Hepatocyte (in vitro differentiated cells): ENCODE data around the gene SHROOM3. TPM values are rescaled to one million over a fixed set of nuclear protein-coding genes. Genes with fewer than 3 reads are reported as not detected.

Experiments used
- DNase-seq: peaks from one replicate; pipeline ENCODE4 v3.0.0-alpha.2; 2016; ENCODE audit warnings: low spot score
- H2AFZ ChIP-seq: fragments of 200-600 bp; sonication (generic); 2 replicates; pipeline ENCODE4 v1.6.0; 2016; ENCODE audit warnings: antibody characterized with exemption, mild to moderate bottlenecking
- H3K27ac ChIP-seq: fragments of 200-600 bp; sonication (generic); 2 replicates; pipeline ENCODE4 v1.5.1; 2016; ENCODE audit warnings: mild to moderate bottlenecking
- H3K27me3 ChIP-seq: fragments of 200-600 bp; sonication (generic); 2 replicates; pipeline ENCODE4 v1.6.1; 2016
- H3K36me3 ChIP-seq: fragments of 200-600 bp; sonication (generic); replicated peaks from 2 replicates; pipeline ENCODE4 v1.5.1; 2016; ENCODE audit warnings: low read depth; ENCODE audit not compliant: insufficient read depth
- H3K4me1 ChIP-seq: fragments of 200-600 bp; sonication (generic); 2 replicates; pipeline ENCODE4 v1.5.1; 2016; ENCODE audit warnings: mild to moderate bottlenecking, moderate library complexity; ENCODE audit not compliant: insufficient read depth
- H3K4me2 ChIP-seq: fragments of 200-600 bp; sonication (generic); 2 replicates; pipeline ENCODE4 v1.6.0; 2016
- H3K4me3 ChIP-seq: fragments of 200-600 bp; sonication (generic); 2 replicates; pipeline ENCODE4 v1.5.1; 2016; ENCODE audit warnings: mild to moderate bottlenecking
- H3K79me2 ChIP-seq: fragments of 200-600 bp; sonication (generic); 2 replicates; pipeline ENCODE4 v1.6.0; 2017; ENCODE audit warnings: mild to moderate bottlenecking
- H3K9me2 ChIP-seq: fragments of 200-600 bp; sonication (generic); replicated peaks from 2 replicates; pipeline ENCODE4 v1.6.0; 2017; ENCODE audit warnings: mild to moderate bottlenecking; ENCODE audit not compliant: insufficient read depth
- H3K9me3 ChIP-seq: fragments of 200-600 bp; sonication (generic); 2 replicates; pipeline ENCODE4 v1.5.1; 2016; ENCODE audit warnings: low read depth, mild to moderate bottlenecking
- H4K20me1 ChIP-seq: fragments of 200-600 bp; sonication (generic); 2 replicates; pipeline ENCODE4 v1.6.0; 2016; ENCODE audit warnings: mild to moderate bottlenecking; ENCODE audit not compliant: insufficient read depth, poor library complexity, severe bottlenecking
- EZH2 ChIP-seq: fragments of 200-600 bp; sonication (generic); IDR thresholded peaks from 2 replicates; pipeline ENCODE4 v1.6.1; 2016; ENCODE audit warnings: antibody characterized with exemption, mild to moderate bottlenecking, borderline replicate concordance
- EZH2phosphoT487 ChIP-seq: fragments of 200-600 bp; sonication (generic); IDR thresholded peaks from one replicate; pipeline ENCODE4 v1.6.1; 2018; ENCODE audit warnings: antibody characterized with exemption, mild to moderate bottlenecking, low read depth, moderate library complexity; ENCODE audit not compliant: unreplicated experiment, severe bottlenecking
- WGBS: methylation state at CpG from one replicate; pipeline ENCODE4 v1.1.6; 2016; ENCODE audit warnings: low lambda C conversion rate; ENCODE audit errors: missing lambda C conversion rate; 5-methylcytosine and 5-hydroxymethylcytosine counted together
- polyA plus RNA-seq: library from polyadenylated mRNA; unstranded; fragments of >200 nt; fragmentation: Nextera tagmentation; extraction: Ambion mirVana; gene quantifications from 2 replicates; pipeline ENCODE4 v1.2.1, GENCODE V29; 2016
- total RNA-seq: library from RNA; depleted of rRNA; stranded (reverse); fragments of >200 nt; gene quantifications from 2 replicates; pipeline ENCODE4 v1.2.3, GENCODE V29; 2014
- TF ChIP-seq, protein P1 (sequence below): fragments of 200-600 bp; sonication (generic); IDR thresholded peaks from 2 replicates; pipeline ENCODE4 v1.5.1; 2016; ENCODE audit warnings: antibody characterized with exemption, mild to moderate bottlenecking; ENCODE audit not compliant: poor library complexity

Gene SHROOM3
- total and polyA plus RNA-seq, 2 experiments from 2014 or later: 35.0 to 63.1 TPM

DNA sequence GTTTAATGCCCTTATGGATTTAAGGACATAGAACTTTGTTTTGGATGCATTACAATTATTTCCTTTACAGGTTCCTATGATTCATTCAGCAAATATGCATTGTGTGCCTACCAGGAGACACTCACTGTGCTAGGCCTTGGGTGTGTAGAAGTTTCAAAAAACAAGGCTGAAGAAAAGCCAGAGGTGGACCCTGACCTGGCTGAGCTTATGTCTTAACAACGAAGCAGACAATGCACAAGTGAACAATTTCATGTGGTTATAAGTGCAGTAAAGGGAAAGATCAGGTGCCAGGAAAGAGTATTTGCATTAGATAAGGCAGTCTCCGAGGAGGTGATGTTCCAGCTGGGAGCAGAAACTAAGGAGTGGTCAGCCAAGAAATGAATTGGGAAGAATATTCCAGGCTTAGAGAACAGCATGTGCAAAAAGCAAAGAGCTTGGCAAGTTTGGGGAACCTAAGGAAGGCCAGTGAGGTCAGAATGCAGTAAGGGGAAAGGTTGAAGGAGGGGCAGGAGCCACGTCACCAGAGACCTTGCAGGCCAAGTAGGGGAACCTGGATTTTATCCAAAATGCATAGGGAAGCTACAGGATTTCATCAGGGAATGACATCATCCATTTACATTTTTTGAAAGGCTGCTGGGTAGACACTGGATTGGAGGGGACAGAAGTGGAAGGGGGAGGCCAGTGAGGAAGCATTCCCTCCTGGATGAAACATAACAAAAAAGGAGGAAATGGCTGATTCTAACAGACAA, 269.3 kb downstream of the SHROOM3 start:
- peak overlapping the region; percentile 26 for H3K4me2 ChIP-seq
- H3K79me2 ChIP-seq: peaks cover 64% of the 10 kb centered on the region
- peak overlapping the region; percentile 97 for H3K27ac ChIP-seq
- H2AFZ ChIP-seq: no peak overlapping the region
- H3K4me1 ChIP-seq: peaks cover 72% of the 10 kb centered on the region
- no peaks in the 10 kb centered on the region for H3K9me2 ChIP-seq
- WGBS: 38% methylated on average over 3 of the region's 3 CpGs
- peak; percentile 76 for DNase-seq
- no peak overlapping the region for H3K4me3 ChIP-seq
- no peaks in the 10 kb centered on the region for H4K20me1 ChIP-seq
- no peaks in the 10 kb centered on the region for H3K36me3 ChIP-seq
- H3K9me3 ChIP-seq: no peaks in the 10 kb centered on the region
- no peaks in the 10 kb centered on the region for H3K27me3 ChIP-seq
- TF ChIP-seq, protein P1, sequence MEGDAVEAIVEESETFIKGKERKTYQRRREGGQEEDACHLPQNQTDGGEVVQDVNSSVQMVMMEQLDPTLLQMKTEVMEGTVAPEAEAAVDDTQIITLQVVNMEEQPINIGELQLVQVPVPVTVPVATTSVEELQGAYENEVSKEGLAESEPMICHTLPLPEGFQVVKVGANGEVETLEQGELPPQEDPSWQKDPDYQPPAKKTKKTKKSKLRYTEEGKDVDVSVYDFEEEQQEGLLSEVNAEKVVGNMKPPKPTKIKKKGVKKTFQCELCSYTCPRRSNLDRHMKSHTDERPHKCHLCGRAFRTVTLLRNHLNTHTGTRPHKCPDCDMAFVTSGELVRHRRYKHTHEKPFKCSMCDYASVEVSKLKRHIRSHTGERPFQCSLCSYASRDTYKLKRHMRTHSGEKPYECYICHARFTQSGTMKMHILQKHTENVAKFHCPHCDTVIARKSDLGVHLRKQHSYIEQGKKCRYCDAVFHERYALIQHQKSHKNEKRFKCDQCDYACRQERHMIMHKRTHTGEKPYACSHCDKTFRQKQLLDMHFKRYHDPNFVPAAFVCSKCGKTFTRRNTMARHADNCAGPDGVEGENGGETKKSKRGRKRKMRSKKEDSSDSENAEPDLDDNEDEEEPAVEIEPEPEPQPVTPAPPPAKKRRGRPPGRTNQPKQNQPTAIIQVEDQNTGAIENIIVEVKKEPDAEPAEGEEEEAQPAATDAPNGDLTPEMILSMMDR: no peak
- no peak for TF ChIP-seq EZH2
- TF ChIP-seq EZH2phosphoT487: no peak

DNA sequence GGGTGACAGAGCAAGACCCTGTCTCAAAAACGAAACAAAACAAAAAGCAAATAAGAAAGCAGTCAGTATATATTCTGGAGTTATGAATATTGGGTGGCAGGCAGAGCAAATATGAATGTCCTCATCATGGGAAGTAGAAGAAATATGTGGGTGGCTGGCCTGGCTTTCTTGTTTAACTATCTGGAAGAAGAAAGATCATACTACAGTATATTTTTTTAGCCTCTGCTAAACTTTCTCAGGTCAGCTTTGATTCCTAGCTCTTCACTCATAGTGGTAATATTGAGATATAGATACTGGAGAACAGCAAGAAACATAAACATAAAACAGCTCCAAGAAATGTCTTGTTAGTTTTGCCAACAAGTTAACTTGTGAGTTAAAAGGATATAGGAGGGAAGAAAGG, 270.4 kb downstream of the SHROOM3 start:
- 92% methylated on average over 1 of the region's 1 CpG for WGBS
- Histone ChIP-seq H3K27me3 (no peaks in the 10 kb centered on the region), H3K27ac (peak overlapping the region; percentile 97), H3K36me3 (no peaks in the 10 kb centered on the region), H3K4me2 (no peak overlapping the region), H3K4me3 (no peak overlapping the region), H3K79me2 (peaks cover 64% of the 10 kb centered on the region), H4K20me1 (no peaks in the 10 kb centered on the region), H2AFZ (no peak overlapping the region), H3K9me3 (no peaks in the 10 kb centered on the region), H3K4me1 (peaks cover 77% of the 10 kb centered on the region), H3K9me2 (no peaks in the 10 kb centered on the region)
- DNase-seq: no peak
- TF ChIP-seq EZH2phosphoT487 (no peak), EZH2 (no peak)
- TF ChIP-seq, protein P1: no peak

DNA sequence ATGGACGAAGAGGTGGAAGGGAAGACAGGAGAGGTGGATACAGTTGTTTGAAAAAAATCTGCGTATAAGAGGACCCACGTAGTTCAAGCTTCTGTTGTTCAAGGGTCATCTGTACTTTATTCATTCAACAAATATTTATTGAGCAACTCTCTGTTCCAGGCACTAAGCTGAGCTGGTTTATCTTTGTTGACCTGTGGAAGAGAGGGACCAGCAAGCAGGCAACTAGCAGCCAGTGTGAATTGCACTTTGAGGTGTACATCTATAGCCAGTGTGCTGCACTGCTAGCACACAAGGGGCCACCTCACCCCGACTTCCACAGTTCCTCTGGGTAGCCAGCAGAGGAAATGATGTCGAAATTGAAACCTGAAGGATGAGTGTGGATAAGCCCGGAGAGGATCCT, 271.6 kb downstream of the SHROOM3 start:
- DNase-seq: peak; percentile 38
- H3K4me1 ChIP-seq: peaks cover 72% of the 10 kb centered on the region

More for the DNA sequence above, 271.6 kb downstream of the SHROOM3 start:
- TF ChIP-seq, protein P1: no peak
- TF ChIP-seq EZH2: no peak
- H3K36me3 ChIP-seq: no peaks in the 10 kb centered on the region
- H3K9me3 ChIP-seq: no peaks in the 10 kb centered on the region
- no peak overlapping the region for H3K4me2 ChIP-seq
- WGBS: 63% methylated on average over 6 of the region's 6 CpGs
- no peaks in the 10 kb centered on the region for H3K27me3 ChIP-seq
- H4K20me1 ChIP-seq: no peaks in the 10 kb centered on the region
- no peak overlapping the region for H3K4me3 ChIP-seq
- peaks cover 64% of the 10 kb centered on the region for H3K79me2 ChIP-seq
- no peaks in the 10 kb centered on the region for H3K9me2 ChIP-seq
- H2AFZ ChIP-seq: no peak overlapping the region
- H3K27ac ChIP-seq: peak overlapping the region; percentile 97
